T-helper 2 cell treated with Interferon-gamma antibody and Interleukin-4, amounts not matched to agents 5 μg/mL and 100 μg/mL, for 36 hours (primary cell): ENCODE measurements around the gene ABLIM3.

Source experiments
- DNase-seq: peaks from one replicate; pipeline ENCODE4 v3.0.0; 2021; ENCODE audit warnings: low spot score
- H3K27ac Mint-ChIP-seq: one replicate; pipeline ENCODE4 v1.8.0; 2021; ENCODE audit warnings: mild to moderate bottlenecking, mixed read lengths
- H3K27me3 Mint-ChIP-seq: one replicate; pipeline ENCODE4 v1.8.0; 2021; ENCODE audit warnings: low read depth, mixed read lengths
- H3K36me3 Mint-ChIP-seq: one replicate; pipeline ENCODE4 v1.8.0; 2021; ENCODE audit warnings: low read depth, mixed read lengths
- H3K4me1 Mint-ChIP-seq: one replicate; pipeline ENCODE4 v1.8.0; 2021; ENCODE audit warnings: low read depth, mixed read lengths
- H3K4me3 Mint-ChIP-seq: one replicate; pipeline ENCODE4 v1.8.0; 2022; ENCODE audit warnings: mild to moderate bottlenecking, moderate library complexity, mixed read lengths
- H3K9me3 Mint-ChIP-seq: one replicate; pipeline ENCODE4 v1.8.0; 2021; ENCODE audit warnings: mixed read lengths

ABLIM3 gene

GRCh38 chr5:149298842-149299404 lies 157.6 kb downstream of the ABLIM3 start:
- no peak overlapping the region for H3K4me3 Mint-ChIP-seq
- H3K4me1 Mint-ChIP-seq: no peaks in the 10 kb centered on the region
- no peak for DNase-seq
- H3K36me3 Mint-ChIP-seq: no peaks in the 10 kb centered on the region
- H3K27ac Mint-ChIP-seq: no peak overlapping the region
- peaks cover 14% of the 10 kb centered on the region for H3K27me3 Mint-ChIP-seq
- H3K9me3 Mint-ChIP-seq: no peaks in the 10 kb centered on the region

GRCh38 chr5:149299451-149300054 lies 158.3 kb downstream of the ABLIM3 start:
- Mint-ChIP-seq H3K27ac (no peak overlapping the region), H3K9me3 (no peaks in the 10 kb centered on the region), H3K27me3 (peaks cover 14% of the 10 kb centered on the region), H3K36me3 (no peaks in the 10 kb centered on the region), H3K4me1 (no peaks in the 10 kb centered on the region), H3K4me3 (no peak overlapping the region)
- no peak for DNase-seq

- DNase-seq: no peak
- no peak overlapping the region for H3K4me3 Mint-ChIP-seq
Observed at GRCh38 chr5:149300441-149300840, 159.1 kb downstream of the ABLIM3 start.

GRCh38 chr5:149301049-149301743 lies 159.9 kb downstream of the ABLIM3 start:
- no peak overlapping the region for H3K4me3 Mint-ChIP-seq
- no peaks in the 10 kb centered on the region for H3K36me3 Mint-ChIP-seq
- no peaks in the 10 kb centered on the region for H3K9me3 Mint-ChIP-seq
- H3K27me3 Mint-ChIP-seq: peaks cover 3% of the 10 kb centered on the region
- no peak for DNase-seq
- no peaks in the 10 kb centered on the region for H3K4me1 Mint-ChIP-seq
- no peak overlapping the region for H3K27ac Mint-ChIP-seq

More at GRCh38 chr5:149300441-149300840, 159.1 kb downstream of the ABLIM3 start:
- no peaks in the 10 kb centered on the region for H3K9me3 Mint-ChIP-seq
- H3K27ac Mint-ChIP-seq: no peak overlapping the region
- H3K36me3 Mint-ChIP-seq: no peaks in the 10 kb centered on the region
- H3K4me1 Mint-ChIP-seq: no peaks in the 10 kb centered on the region
- peaks cover 6% of the 10 kb centered on the region for H3K27me3 Mint-ChIP-seq

GRCh38 chr5:149301744-149302380 lies 160.6 kb downstream of the ABLIM3 start:
- H3K36me3 Mint-ChIP-seq: no peaks in the 10 kb centered on the region
- H3K27ac Mint-ChIP-seq: no peak overlapping the region
- H3K27me3 Mint-ChIP-seq: no peaks in the 10 kb centered on the region
- DNase-seq: no peak
- H3K9me3 Mint-ChIP-seq: no peaks in the 10 kb centered on the region
- H3K4me1 Mint-ChIP-seq: no peaks in the 10 kb centered on the region
- H3K4me3 Mint-ChIP-seq: no peak overlapping the region

GRCh38 chr5:149302641-149303040 lies 161.3 kb downstream of the ABLIM3 start:
- no peak for DNase-seq
- H3K4me1 Mint-ChIP-seq: no peaks in the 10 kb centered on the region
- H3K27ac Mint-ChIP-seq: no peak overlapping the region
- no peaks in the 10 kb centered on the region for H3K36me3 Mint-ChIP-seq
- H3K4me3 Mint-ChIP-seq: no peak overlapping the region
- no peaks in the 10 kb centered on the region for H3K27me3 Mint-ChIP-seq
- no peaks in the 10 kb centered on the region for H3K9me3 Mint-ChIP-seq

- H3K9me3 Mint-ChIP-seq: no peaks in the 10 kb centered on the region
- DNase-seq: no peak
- H3K36me3 Mint-ChIP-seq: no peaks in the 10 kb centered on the region
- no peak overlapping the region for H3K27ac Mint-ChIP-seq
- H3K4me1 Mint-ChIP-seq: no peaks in the 10 kb centered on the region
- H3K4me3 Mint-ChIP-seq: no peak overlapping the region
- H3K27me3 Mint-ChIP-seq: no peaks in the 10 kb centered on the region
Observed at GRCh38 chr5:149303210-149303609, 161.9 kb downstream of the ABLIM3 start.

GRCh38 chr5:149304195-149305078 lies 163.1 kb downstream of the ABLIM3 start:
- H3K27me3 Mint-ChIP-seq: peaks cover 2% of the 10 kb centered on the region
- no peak overlapping the region for H3K4me3 Mint-ChIP-seq
- no peak for DNase-seq
- no peaks in the 10 kb centered on the region for H3K36me3 Mint-ChIP-seq
- H3K27ac Mint-ChIP-seq: no peak overlapping the region
- no peaks in the 10 kb centered on the region for H3K4me1 Mint-ChIP-seq
- no peaks in the 10 kb centered on the region for H3K9me3 Mint-ChIP-seq

- Mint-ChIP-seq H3K27me3 (peaks cover 3% of the 10 kb centered on the region), H3K36me3 (no peaks in the 10 kb centered on the region), H3K4me1 (no peaks in the 10 kb centered on the region), H3K4me3 (no peak overlapping the region), H3K27ac (no peak overlapping the region), H3K9me3 (no peaks in the 10 kb centered on the region)
- no peak for DNase-seq
Observed at GRCh38 chr5:149309354-149309753, 168.1 kb downstream of the ABLIM3 start.
